ENCODE measurements around the gene F2RL2.

F2RL2 gene

GRCh38 chr5:76582230-76583162 lies 40.7 kb downstream of the F2RL2 start:
- no peak for DNase-seq

- DNase-seq: no peak
Measured at GRCh38 chr5:76580981-76581380, 42.2 kb downstream of the F2RL2 start.

- DNase-seq: peak; percentile 10
Measured at GRCh38 chr5:76579166-76579937, 43.9 kb downstream of the F2RL2 start.

GRCh38 chr5:76576996-76577395 lies 46.2 kb downstream of the F2RL2 start:
- DNase-seq: no peak

GRCh38 chr5:76576450-76576849 lies 46.8 kb downstream of the F2RL2 start:
- DNase-seq: no peak

DNA sequence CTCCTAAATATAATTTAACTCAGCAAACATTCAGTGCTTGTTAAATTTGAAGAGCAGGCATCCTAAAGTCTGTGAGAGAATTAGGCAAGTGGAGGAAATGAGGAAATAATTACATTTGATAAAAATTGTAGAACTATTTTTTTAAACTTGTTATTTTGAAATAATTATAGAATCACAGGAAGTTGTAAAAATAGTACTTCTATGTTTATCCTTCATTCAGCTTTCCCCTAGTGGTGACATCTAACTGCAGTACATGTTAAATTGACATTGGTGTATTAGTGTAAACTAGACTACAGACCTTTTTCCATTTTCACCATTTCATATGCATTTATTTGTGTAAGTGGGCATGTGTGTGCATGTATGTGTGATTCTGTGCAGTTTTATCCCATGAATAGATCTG lies 51.6 kb downstream of the F2RL2 start:
- DNase-seq: no peak

DNA sequence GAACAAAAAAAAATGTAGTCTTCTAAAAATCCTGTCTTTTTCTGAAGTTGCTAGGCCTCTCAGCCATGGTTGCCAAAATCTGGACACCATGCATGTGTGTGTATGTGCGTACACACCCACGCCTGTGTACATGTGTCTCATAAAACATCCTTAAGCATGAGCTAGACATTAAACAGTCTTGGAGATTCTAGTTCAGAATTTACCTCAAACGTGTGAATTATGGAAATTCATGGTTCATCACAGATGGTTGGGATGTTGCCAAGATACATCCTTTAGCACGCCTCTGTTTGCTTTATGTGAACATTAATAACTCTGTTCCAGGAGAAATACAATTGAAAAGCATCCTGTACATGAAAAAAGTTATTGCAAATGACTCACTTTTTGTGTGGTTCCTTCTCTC lies 53.0 kb downstream of the F2RL2 start:
- no peak for DNase-seq

All from NK-92 treated with Interleukin-12 subunit alpha and Interleukin-12 subunit beta, amount 100 ng/mL, for 24 hours (cell line).